Mammary epithelial cell (primary cell): Measurements from ENCODE around the gene KLK14.

Source experiments
- CTCF ChIP-seq, 2 donors: IDR thresholded peaks in 1 of 2; conservative IDR thresholded peaks in 1 of 2; 2 replicates each; pipeline ENCODE4 v1.5.1; 2011 to 2012; ENCODE audit warnings: inconsistent platforms in 2 of 2, low read length in 2 of 2, mild to moderate bottlenecking in 2 of 2, control low read depth in 1 of 2, low read depth in 1 of 2; ENCODE audit not compliant: insufficient read depth in 1 of 2; ENCODE audit errors: extremely low read depth in 1 of 2
- EZH2 ChIP-seq: IDR thresholded peaks from 2 replicates; pipeline ENCODE4 v1.6.1; 2012; ENCODE audit warnings: low read length, inconsistent platforms, borderline replicate concordance

GRCh38 chr19:51060336-51060735 lies 22.4 kb downstream of the KLK14 start:
- TF ChIP-seq CTCF (conservative IDR thresholded peaks at IDR 0.05 in 1 of 2, IDR thresholded peaks at IDR 0.05 in 1 of 2; ENCODE audit: extremely low read depth in 1 of 2, insufficient read depth in 1 of 2, low read depth in 1 of 2, low read length in 2 of 2) (no peak), EZH2 (no peak)
